ENCODE measurements around the gene MBNL1.

Gene MBNL1

DNA sequence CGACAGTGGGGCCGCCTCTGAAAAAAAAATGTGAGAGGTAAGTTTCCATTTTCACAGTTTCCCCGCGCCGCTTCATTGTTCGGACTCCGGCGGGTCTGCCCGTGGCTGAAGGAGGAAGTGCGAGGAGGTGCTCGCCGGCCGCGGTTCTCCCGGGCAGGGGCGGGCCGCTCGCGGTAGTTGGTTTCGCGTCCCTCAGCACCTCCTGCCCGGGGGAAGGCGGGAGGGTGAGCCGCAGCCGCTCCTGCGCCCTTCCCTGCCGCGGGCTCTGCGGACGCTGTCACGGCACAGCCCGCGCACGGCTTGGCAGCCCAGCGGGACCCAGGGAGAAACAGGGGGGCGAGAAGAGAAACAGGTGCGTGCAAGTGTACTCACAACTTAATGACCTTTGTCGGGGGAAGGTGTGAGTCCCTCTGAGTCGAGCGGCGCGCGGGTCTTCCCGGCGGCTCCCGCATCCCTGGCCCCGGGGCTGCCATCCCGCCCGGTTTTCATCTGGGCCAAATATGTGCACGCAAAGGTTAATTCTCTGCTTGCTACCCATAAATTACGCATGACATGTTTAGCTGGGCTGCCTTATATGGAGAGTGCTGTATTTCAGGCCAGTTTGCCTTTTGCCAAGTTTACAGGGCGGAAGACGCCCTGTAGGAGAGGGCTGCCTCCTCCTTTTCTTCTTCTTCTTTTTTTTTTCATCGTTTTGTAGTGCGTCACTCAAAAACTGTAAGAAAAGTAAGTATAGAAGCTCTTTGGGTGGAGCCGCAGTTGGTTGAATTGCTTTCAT lies 514 bp downstream of the MBNL1 start:
- H3K4me3 ChIP-seq (ENCODE audit: low read length): peak overlapping the region; percentile 87
- DNase-seq (ENCODE audit: low read depth, low spot score): peak; percentile 51

DNA sequence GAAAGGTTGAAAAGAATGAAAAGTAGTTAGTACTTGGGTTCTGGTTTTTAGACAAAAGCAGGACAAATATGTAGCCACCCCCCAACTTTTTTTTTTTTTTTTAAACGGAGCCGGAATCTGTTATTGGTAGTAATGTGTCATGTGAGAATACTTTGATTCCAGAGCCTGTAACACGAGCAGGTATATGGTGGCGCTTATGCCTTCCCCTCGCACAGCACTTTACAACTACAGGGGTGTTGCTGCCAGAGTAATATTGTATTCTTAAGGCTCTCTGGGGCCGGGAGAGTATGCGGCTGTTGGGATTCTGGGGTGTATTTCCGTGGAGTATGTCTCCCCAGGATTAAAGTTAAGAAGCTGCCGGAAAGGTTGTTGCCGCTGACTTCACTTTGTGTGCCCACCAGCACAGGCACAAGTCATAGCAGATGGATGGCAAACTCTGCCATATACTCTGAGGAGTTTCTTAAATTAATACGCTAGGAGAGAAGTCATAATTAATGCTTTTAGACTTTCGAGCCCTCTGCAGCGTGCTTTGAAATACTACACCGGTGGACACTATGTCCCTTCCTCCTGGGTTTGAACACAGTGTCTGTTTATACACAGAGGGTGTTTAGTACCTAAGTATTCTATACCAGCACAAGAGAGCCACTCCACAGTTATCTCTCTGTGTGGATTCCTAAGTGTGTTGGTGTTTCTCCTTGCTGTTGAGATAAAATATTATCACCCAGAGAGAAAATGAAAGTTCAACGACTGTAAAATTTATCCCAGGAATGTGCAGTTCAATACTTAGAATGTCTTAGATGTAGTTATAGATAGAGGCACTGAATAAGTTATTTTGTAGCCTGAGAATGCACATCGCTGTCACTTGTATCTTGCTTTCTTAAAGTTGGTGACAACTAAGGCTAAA lies 1.4 kb downstream of the MBNL1 start:
- DNase-seq (ENCODE audit: low read depth, low spot score): peak; percentile 59

DNA sequence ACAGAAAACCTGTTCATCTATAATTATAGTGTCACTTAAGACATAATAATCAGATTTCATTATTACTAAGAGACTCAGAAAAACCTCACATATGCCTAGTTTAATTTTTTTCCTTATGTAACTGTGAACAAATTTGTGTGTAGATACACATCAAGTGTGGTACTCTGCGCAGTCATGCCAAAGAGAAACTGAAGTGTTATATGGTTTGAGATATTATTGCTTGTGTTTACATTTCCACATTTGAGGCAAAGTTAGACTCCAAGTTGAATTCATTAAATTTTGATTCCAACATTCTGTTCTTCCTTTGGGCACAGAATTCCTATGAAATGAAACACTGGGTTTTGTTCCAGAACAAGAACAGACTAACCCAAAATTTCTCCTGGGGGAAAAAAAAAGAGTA lies 2.2 kb downstream of the MBNL1 start:
- peak overlapping the region; percentile 87 for H3K4me3 ChIP-seq (ENCODE audit: low read length)
- DNase-seq (ENCODE audit: low read depth, low spot score): no peak

More for the DNA sequence above, 1.4 kb downstream of the MBNL1 start:
- peak overlapping the region; percentile 87 for H3K4me3 ChIP-seq (ENCODE audit: low read length)

DNA sequence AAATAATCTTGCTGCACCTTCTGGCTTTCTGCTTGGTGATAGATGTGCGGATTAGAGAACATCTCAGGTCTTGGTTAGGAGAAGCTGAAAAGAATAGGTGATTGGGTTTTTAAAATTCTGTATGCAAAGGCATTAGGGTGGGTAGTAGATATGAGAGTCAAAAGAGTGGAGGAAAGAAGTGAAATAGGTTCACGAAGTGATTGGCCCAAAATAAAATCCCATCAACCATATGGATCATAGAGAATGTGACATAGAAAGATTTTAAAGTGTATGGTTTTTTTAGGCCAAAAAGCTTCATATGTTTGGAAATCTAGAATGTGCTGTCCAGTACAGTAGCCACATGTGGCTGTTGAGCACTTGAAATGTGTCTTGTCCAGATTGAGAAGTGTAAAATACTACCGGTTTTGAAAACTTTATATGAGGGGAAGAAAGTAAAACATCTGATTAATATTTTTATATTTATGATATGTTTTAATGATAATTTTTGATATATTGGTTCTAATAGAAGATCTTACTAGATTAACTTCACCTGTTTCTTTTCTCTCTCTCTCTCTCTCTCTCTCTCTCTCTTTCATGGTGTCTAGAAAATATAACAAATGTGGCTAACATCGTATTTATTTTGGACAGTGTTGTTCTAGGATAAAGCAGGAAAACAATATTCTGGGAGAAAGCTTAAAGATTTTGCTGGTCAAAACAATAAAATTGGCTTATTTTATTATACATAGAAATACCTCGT lies 2.9 kb downstream of the MBNL1 start:
- no peak for DNase-seq (ENCODE audit: low read depth, low spot score)
- no peak overlapping the region for H3K4me3 ChIP-seq (ENCODE audit: low read length)

DNA sequence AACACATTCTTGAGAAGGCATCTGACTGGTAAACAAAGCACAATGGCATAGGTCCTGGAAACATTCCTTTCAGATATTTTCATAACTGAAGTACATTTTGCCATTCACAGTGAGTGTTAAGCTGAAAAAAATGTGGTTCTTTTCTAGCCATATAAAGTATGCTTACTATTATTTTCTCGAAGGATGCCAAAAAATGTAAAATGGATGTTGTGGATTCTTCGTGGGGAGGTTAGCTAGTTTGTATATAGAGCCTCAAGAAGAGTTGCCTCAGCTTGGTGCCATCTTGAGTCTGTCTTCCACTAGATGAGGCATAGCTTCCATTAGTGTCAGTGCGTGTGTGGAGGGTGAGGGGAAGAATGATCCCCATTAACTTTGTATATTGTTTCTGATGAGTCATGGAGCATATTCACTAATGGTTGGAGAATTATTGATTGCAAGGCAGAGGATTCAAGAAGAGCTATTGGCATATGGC lies 4.1 kb downstream of the MBNL1 start:
- no peak for DNase-seq (ENCODE audit: low read depth, low spot score)
- H3K4me3 ChIP-seq (ENCODE audit: low read length): no peak overlapping the region

DNA sequence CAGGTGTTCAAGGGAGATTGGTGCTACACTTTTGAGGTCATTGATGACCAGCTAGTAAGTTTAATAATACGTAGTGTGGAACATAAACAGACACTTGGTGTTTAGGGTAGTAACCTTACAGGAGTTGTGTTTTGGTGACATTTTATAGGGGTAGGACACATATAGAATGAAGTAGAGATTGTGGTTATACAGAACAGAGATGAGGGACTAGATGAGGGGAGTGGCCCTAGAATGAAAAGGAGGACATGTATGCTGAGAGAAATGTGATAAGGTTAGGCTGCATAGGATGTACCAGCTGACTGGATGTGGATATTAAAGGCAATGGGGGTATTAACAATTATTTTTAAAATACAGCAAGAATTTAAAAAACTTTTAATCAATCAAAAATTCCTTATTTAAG lies 8.0 kb downstream of the MBNL1 start:
- no peak for DNase-seq (ENCODE audit: low read depth, low spot score)

DNA sequence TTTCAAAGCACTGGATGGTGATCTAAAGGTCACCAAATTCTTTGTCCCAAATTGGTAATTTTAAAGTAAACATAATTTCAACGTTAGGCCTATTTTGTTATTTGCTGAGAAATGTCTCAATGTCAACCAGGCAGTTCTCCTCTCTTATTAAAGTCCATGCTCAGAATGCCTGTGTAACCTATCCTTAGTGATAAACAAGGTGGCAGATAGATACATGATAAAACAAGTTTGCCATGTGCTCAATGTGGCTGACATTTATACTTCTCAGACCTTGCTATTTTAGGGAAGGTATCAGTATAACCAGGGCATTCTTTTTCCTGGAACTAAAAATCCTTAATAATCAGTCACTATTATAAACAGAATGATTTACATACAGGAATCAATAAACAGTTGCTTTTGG lies 8.5 kb downstream of the MBNL1 start:
- no peak for DNase-seq (ENCODE audit: low read depth, low spot score)
- no peak overlapping the region for H3K4me3 ChIP-seq (ENCODE audit: low read length)

More for the DNA sequence above, 8.0 kb downstream of the MBNL1 start:
- H3K4me3 ChIP-seq (ENCODE audit: low read length): no peak overlapping the region

DNA sequence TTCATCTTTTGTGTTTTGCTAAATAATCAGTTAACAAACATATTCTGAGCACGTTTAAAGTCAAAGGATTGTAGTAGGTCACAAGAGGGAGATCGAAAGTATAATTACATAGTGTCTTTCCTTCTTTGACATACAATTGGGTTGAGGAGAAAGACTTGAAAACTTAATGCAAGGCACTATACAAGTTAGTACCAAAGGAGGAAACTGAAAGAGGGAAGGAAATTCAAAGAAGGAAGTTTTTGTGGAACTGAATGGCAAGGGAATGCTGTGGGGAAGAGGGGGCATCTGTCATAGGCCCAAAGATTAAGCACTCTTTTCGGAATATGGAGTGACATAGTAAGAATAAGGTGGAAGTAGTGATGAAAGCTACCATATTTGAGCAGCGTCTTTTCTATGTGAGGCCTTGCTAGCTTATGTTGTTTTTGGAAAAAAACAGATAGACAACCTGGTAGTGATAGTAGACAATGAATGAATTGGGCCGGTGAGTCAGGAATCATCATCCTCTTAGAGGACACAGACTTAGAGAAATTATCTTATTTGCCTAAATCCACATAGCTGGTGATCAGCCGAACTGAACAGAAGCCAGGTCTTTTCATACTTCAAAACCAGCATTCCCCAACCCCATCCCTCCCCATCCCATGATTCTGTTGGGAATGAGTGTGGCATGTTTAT lies 10.2 kb downstream of the MBNL1 start:
- no peak for DNase-seq (ENCODE audit: low read depth, low spot score)
- no peak overlapping the region for H3K4me3 ChIP-seq (ENCODE audit: low read length)

DNA sequence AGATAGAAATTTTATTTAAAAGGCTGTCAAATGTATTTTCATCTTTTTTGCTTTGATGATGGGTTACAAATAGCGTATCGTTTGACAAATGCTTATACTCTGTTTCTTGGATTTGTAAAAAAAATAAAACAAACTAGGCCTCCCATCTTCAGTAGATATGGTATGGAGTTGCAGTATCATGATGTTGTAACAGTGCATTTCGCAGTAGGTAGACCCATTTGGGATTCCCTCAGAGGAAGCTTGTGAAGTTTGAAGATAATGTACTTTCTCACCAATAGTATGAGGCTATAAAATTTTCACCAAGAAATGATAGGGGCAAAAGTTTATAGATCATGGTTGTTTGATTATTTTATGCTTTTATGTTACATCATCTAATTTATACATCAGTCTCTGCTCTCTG lies 10.8 kb downstream of the MBNL1 start:
- H3K4me3 ChIP-seq (ENCODE audit: low read length): no peak overlapping the region
- no peak for DNase-seq (ENCODE audit: low read depth, low spot score)

DNA sequence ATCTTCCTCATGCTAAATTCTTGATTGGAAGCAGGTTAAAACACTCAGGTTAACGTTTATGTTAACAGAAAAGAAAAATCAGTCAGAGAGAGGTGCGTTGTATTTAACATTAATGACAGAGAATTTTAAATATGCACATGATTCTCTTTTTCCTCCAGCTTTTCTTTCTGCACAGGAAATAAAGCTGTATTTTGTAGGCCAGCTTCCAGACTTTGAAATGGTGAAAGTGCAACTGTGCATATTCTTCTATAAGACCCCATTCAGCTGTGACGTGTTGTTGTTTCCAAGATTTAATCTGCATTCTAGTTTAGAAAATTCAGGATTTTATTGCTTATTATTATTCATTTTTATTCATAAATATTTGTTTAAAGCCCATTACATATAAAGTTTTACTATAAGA lies 11.8 kb downstream of the MBNL1 start:
- H3K4me3 ChIP-seq (ENCODE audit: low read length): no peak overlapping the region
- no peak for DNase-seq (ENCODE audit: low read depth, low spot score)

DNA sequence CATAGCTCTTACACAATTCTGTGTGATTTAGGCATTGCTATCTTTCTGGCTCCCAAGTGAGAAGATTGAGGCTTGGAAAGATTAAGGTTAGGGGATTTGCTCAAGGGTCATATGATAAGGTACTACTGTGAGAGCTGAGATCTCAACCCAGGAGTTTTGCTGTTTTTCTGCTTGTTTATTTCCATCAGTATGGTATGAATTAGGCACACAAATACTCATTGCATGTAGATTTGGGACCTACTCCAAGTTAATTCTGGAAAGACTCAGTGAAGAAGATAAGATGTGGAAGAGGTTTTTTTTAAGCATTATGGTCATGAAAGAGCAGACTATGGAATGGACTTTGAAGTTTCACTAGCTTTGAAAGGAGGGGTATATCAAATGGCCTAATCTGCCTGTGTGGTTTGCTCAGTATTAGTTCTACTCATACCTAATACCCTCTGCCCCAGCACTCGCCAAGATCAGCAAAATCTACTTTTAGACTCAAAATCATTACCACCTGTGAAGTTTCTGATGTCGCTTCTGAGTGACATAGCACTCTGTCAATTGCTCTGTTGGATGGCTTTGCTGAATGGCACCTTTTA lies 12.5 kb downstream of the MBNL1 start:
- no peak for DNase-seq (ENCODE audit: low read depth, low spot score)

DNA sequence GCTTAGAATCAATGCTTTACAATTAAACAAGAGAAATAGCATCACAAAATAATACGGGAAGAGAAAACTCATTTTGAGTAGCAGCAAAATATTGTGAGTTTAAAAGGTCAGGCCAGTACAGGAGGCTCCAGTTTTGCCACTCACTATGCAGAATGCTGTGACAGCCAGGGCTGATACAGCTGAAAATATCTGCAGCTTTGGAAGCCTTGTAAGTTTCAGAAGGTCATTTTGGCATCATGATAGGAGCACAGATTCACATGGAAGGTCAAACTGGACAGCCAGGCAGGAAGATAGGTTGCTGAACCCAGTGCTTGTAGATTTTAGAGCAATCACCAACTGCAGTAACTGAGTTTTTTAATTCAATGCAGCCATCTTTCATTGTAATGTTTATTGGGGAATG lies 14.1 kb downstream of the MBNL1 start:
- no peak overlapping the region for H3K4me3 ChIP-seq (ENCODE audit: low read length)

More for the DNA sequence above, 12.5 kb downstream of the MBNL1 start:
- no peak overlapping the region for H3K4me3 ChIP-seq (ENCODE audit: low read length)

DNA sequence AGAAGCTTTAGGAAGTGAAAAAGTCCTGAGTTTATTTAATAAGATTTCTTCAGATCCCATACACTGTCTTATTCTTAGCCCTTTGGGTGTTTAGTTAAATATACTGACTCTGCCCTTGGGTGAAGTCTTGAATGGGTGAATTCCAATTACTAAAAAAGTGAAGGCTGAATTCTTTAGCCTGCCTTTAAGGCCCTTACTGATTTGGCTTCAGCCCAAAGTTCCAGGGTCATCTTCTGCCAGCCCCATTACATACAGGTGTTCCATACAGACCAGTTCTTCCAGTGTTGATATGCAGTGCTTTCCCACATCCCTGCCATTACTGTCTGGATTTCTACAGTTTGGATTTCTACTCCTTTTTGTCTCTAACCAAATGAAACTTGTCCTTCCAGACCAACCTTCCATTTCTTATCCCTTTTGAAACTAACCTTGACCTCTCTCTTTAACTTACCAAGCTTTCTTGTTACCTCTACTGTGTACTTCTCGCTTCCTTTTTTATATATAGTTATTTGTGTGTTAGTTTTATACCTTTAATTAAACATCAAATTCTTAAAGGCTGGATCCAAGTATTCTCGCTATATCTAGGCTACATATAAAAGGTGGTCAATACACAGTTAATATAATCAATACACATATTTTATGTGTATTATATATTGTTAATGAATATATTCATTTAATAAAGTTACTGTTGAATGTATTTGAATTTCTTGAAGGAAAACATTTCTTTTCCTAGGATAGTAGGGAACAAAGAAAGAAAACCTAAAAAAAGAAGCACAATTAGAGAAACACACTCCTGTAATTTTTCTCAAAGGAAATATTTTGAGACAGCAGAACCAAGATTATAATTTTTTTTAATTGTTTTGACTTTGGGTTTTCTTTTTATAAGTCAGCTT lies 15.0 kb downstream of the MBNL1 start:
- DNase-seq (ENCODE audit: low read depth, low spot score): no peak
- H3K4me3 ChIP-seq (ENCODE audit: low read length): no peak overlapping the region

More for the DNA sequence above, 14.1 kb downstream of the MBNL1 start:
- no peak for DNase-seq (ENCODE audit: low read depth, low spot score)

DNA sequence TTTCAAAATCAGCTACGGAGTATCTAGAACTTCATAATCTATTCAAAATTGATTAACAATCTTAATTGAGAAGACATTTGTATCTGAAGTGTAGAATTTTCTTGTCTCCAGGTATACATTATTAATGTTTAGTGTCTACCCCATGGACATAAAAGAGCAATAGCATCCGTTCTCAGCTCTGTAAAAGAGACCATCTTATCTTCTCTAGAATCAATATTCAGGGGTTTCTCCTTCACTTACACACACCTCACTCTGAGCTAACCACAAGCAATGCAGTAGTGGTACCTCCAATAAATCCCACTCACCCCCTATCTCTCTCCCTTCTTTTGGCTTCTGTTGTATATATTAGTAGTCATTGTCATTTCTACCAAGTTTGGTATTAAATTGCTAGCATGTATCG lies 16.2 kb downstream of the MBNL1 start:
- no peak overlapping the region for H3K4me3 ChIP-seq (ENCODE audit: low read length)
- DNase-seq (ENCODE audit: low read depth, low spot score): peak; percentile 44

DNA sequence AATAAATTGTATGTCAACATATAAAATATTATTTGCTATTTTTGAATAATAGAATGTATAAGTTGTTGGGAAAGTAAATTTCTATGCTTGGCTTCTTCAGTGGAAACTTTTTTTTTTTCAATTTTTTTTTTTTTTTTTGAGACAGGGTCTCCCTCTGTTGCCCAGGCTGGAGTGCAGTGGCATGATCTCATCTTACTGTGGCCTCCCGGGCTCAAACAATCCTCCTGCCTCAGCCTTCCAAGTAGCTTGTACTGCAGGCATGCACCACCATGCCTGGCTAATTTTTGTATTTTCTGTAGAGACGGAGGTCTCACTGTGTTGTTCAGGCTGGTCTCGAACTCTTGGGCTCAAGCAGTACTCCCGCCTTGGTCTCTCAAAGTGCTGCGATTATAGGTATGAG lies 16.8 kb downstream of the MBNL1 start:
- DNase-seq (ENCODE audit: low read depth, low spot score): no peak
- no peak overlapping the region for H3K4me3 ChIP-seq (ENCODE audit: low read length)

DNA sequence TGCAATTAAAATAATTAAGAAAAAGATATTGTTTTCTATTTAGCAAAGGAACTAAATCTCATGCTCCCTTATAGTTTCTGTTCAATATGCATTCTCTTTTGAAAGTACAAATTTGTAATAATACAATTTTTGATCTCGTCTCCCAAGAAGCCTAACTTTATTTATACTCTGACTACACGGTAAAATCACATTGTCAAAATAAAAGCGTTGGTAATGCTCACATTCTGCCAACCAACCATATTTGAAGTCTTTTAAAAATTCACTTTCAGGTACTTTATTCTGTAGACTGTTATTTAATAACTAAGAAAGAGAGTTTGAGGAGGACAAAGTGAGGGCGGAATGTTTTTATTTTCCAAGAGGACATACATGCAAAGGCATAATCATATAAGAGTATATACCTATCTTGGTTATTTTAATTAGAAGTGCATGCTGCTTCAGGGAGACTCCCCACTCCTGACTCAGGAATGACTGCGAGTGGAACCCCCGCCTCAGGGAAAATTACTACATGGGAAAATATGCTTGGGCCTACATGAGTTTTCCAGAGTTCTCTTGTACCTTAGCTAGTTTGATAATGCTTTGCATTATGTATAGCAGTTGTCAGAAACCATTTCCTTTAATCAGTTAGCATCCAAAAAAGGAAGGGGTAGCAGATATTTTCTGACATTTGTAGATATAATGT lies 19.3 kb downstream of the MBNL1 start:
- no peak overlapping the region for H3K4me3 ChIP-seq (ENCODE audit: low read length)
- DNase-seq (ENCODE audit: low read depth, low spot score): no peak

DNA sequence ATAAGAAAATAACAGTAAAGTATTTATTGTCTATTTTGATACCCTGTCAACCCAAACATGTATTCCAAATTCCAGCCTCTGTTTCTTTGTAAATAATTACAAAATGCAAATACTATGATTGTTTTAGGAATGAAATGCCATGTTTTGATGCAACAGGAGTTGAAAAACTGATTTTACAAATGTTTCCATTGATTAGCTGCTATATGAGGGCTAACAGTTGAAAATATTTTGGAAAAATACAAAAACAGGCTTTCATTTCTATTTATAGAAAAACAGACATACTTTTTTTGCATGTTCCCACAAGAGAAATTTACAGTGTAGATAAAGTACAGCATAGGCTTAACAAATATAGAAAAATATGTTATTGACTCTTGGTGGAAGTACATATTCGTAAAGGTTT lies 20.0 kb downstream of the MBNL1 start:
- DNase-seq (ENCODE audit: low read depth, low spot score): no peak
- H3K4me3 ChIP-seq (ENCODE audit: low read length): no peak overlapping the region
